ENCODE data around the gene CYP11A1. TPM values are rescaled to one million over a fixed set of nuclear protein-coding genes. Genes with fewer than 3 reads are reported as not detected.

The CYP11A1 gene
- total RNA-seq, 3 donors from 2014 or later: 1.1 to 4.6 (median 1.3) TPM

- H3K9me3 ChIP-seq: no peaks in the 10 kb centered on the region
- H3K4me1 ChIP-seq: peaks cover 0 to 8% of the 10 kb centered on the region in 2 donors
- no peak overlapping the region for H3K27ac ChIP-seq
- intact Hi-C loops (cut with DNase I; ENCODE audit: low total_unique reads): no loop called here
- TF ChIP-seq POLR2A (IDR thresholded peaks at IDR 0.05) (no peak), POLR2AphosphoS5 (IDR thresholded peaks at IDR 0.05) (no peak), CTCF (IDR thresholded peaks at IDR 0.05) (no peak)
- H3K36me3 ChIP-seq: no peaks in the 10 kb centered on the region
- H3K4me3 ChIP-seq: no peak overlapping the region
- no peak for DNase-seq (ENCODE audit: low spot score in 2 of 2)
- H3K27me3 ChIP-seq: no peaks in the 10 kb centered on the region
These were observed 13.1 kb upstream of the CYP11A1 start for GRCh38 chr15:74380361-74381189.

GRCh38 chr15:74378848-74379247 lies 11.4 kb upstream of the CYP11A1 start:
- H3K36me3 ChIP-seq: no peaks in the 10 kb centered on the region
- no peaks in the 10 kb centered on the region for H3K9me3 ChIP-seq
- TF ChIP-seq POLR2A (IDR thresholded peaks at IDR 0.05) (no peak), POLR2AphosphoS5 (IDR thresholded peaks at IDR 0.05) (no peak), CTCF (IDR thresholded peaks at IDR 0.05) (no peak)
- H3K4me1 ChIP-seq: peaks cover under 1 to 6% of the 10 kb centered on the region in 2 donors
- intact Hi-C loops (cut with DNase I; ENCODE audit: low total_unique reads): no loop called here
- H3K27me3 ChIP-seq: no peaks in the 10 kb centered on the region
- H3K4me3 ChIP-seq: no peak overlapping the region
- no peak overlapping the region for H3K27ac ChIP-seq
- DNase-seq (ENCODE audit: low spot score in 2 of 2): peak in 1 of 2 donors; percentile 58

GRCh38 chr15:74377831-74378766 lies 10.7 kb upstream of the CYP11A1 start:
- H3K4me1 ChIP-seq: peaks cover 0 to 8% of the 10 kb centered on the region in 2 donors
- intact Hi-C loops (cut with DNase I; ENCODE audit: low total_unique reads): no loop called here

GRCh38 chr15:74376825-74377581 lies 9.6 kb upstream of the CYP11A1 start:
- H3K4me1 ChIP-seq: peaks cover 0 to 8% of the 10 kb centered on the region in 2 donors
- H3K27me3 ChIP-seq: no peaks in the 10 kb centered on the region
- H3K36me3 ChIP-seq: no peaks in the 10 kb centered on the region
- DNase-seq (ENCODE audit: low spot score in 2 of 2): peak in 1 of 2 donors; percentile 47
- no peak overlapping the region for H3K4me3 ChIP-seq
- TF ChIP-seq POLR2AphosphoS5 (IDR thresholded peaks at IDR 0.05) (no peak), POLR2A (IDR thresholded peaks at IDR 0.05) (no peak), CTCF (IDR thresholded peaks at IDR 0.05) (no peak)
- intact Hi-C loops (cut with DNase I; ENCODE audit: low total_unique reads): no loop called here
- H3K9me3 ChIP-seq: no peaks in the 10 kb centered on the region
- no peak overlapping the region for H3K27ac ChIP-seq

More at GRCh38 chr15:74377831-74378766, 10.7 kb upstream of the CYP11A1 start:
- no peak for DNase-seq (ENCODE audit: low spot score in 2 of 2)
- H3K9me3 ChIP-seq: no peaks in the 10 kb centered on the region
- H3K27me3 ChIP-seq: no peaks in the 10 kb centered on the region
- no peak overlapping the region for H3K27ac ChIP-seq
- no peak overlapping the region for H3K4me3 ChIP-seq
- H3K36me3 ChIP-seq: no peaks in the 10 kb centered on the region
- no peak for TF ChIP-seq CTCF (IDR thresholded peaks at IDR 0.05)

Measured in breast epithelium (tissue), 4 donors.